ENCODE measurements around the gene CARM1.
"Not testable (repeated sequence)": the region's sequence is repeated elsewhere in the genome, so short reads cannot be mapped to it uniquely, and the experiment has no call there.

CARM1 gene

GRCh38 chr19:10935371-10936059 lies 64.2 kb downstream of the CARM1 start:
- Histone ChIP-seq H3K9me2 (replicated peaks; ENCODE audit: low read depth, low read length) (no peaks in the 10 kb centered on the region), H3K9me3 (ENCODE audit: insufficient read depth, low read depth, low read length) (no peaks in the 10 kb centered on the region), H3K27me3 (ENCODE audit: insufficient read depth, low read length, poor library complexity, severe bottlenecking) (no peaks in the 10 kb centered on the region), H3K4me3 (ENCODE audit: low read length, poor library complexity, severe bottlenecking) (no peak overlapping the region), H3K36me3 (ENCODE audit: insufficient read depth, low read length) (no peaks in the 10 kb centered on the region), H3K9ac (ENCODE audit: low read depth, low read length, poor library complexity, severe bottlenecking) (no peak overlapping the region), H2AFZ (ENCODE audit: low read length) (no peak overlapping the region), H3F3A (ENCODE audit: low read depth) (no peaks in the 10 kb centered on the region; the same call in 1 of the 2 replicates), H3K4me1 (ENCODE audit: insufficient read depth, low read length, poor library complexity, severe bottlenecking) (peaks cover 13% of the 10 kb centered on the region), H3K79me2 (ENCODE audit: insufficient read depth, low read length) (peaks cover 17% of the 10 kb centered on the region), H4K20me1 (ENCODE audit: insufficient read depth, low read length, poor library complexity, severe bottlenecking) (no peaks in the 10 kb centered on the region), H3K4me2 (ENCODE audit: low read depth, low read length, poor library complexity, severe bottlenecking) (no peak overlapping the region)
- TF ChIP-seq CTCF (conservative IDR thresholded peaks at IDR 0.05; ENCODE audit: low read length) (no peak), EZH2phosphoT487 (IDR thresholded peaks at IDR 0.05; ENCODE audit: borderline replicate concordance) (no peak)

GRCh38 chr19:10936661-10937084 lies 65.3 kb downstream of the CARM1 start:
- Histone ChIP-seq H3K27me3 (ENCODE audit: insufficient read depth, low read length, poor library complexity, severe bottlenecking) (no peaks in the 10 kb centered on the region), H3K4me3 (ENCODE audit: low read length, poor library complexity, severe bottlenecking) (peak overlapping the region; percentile 46), H3K9ac (ENCODE audit: low read depth, low read length, poor library complexity, severe bottlenecking) (peak overlapping the region; percentile 56), H3K4me2 (ENCODE audit: low read depth, low read length, poor library complexity, severe bottlenecking) (peak overlapping the region; percentile 35), H2AFZ (ENCODE audit: low read length) (peak overlapping the region; percentile 91), H3K4me1 (ENCODE audit: insufficient read depth, low read length, poor library complexity, severe bottlenecking) (peaks cover 13% of the 10 kb centered on the region), H4K20me1 (ENCODE audit: insufficient read depth, low read length, poor library complexity, severe bottlenecking) (no peaks in the 10 kb centered on the region), H3K9me2 (replicated peaks; ENCODE audit: low read depth, low read length) (no peaks in the 10 kb centered on the region), H3F3A (ENCODE audit: low read depth) (no peaks in the 10 kb centered on the region; the same call in 1 of the 2 replicates), H3K9me3 (ENCODE audit: insufficient read depth, low read depth, low read length) (no peaks in the 10 kb centered on the region), H3K36me3 (ENCODE audit: insufficient read depth, low read length) (no peaks in the 10 kb centered on the region), H3K79me2 (ENCODE audit: insufficient read depth, low read length) (peaks cover 10% of the 10 kb centered on the region; the same call in 1 of the 2 replicates)
- TF ChIP-seq CTCF (conservative IDR thresholded peaks at IDR 0.05; ENCODE audit: low read length) (peak; percentile 63), EZH2phosphoT487 (IDR thresholded peaks at IDR 0.05; ENCODE audit: borderline replicate concordance) (no peak)

- H3K9me3 ChIP-seq (ENCODE audit: insufficient read depth, low read depth, low read length); H3K4me3 ChIP-seq (ENCODE audit: low read length, poor library complexity, severe bottlenecking); H3K27me3 ChIP-seq (ENCODE audit: insufficient read depth, low read length, poor library complexity, severe bottlenecking); H4K20me1 ChIP-seq (ENCODE audit: insufficient read depth, low read length, poor library complexity, severe bottlenecking); H3K9me2 ChIP-seq (replicated peaks; ENCODE audit: low read depth, low read length); H3K4me2 ChIP-seq (ENCODE audit: low read depth, low read length, poor library complexity, severe bottlenecking); H2AFZ ChIP-seq (ENCODE audit: low read length); H3K79me2 ChIP-seq (ENCODE audit: insufficient read depth, low read length); H3F3A ChIP-seq (ENCODE audit: low read depth); H3K9ac ChIP-seq (ENCODE audit: low read depth, low read length, poor library complexity, severe bottlenecking); H3K36me3 ChIP-seq (ENCODE audit: insufficient read depth, low read length): not testable (repeated sequence)
- peaks cover 13% of the 10 kb centered on the region for H3K4me1 ChIP-seq (ENCODE audit: insufficient read depth, low read length, poor library complexity, severe bottlenecking)
Measured at GRCh38 chr19:10941649-10942048, 70.3 kb downstream of the CARM1 start.

- not testable (repeated sequence) for H3K9me2 ChIP-seq (replicated peaks; ENCODE audit: low read depth, low read length); H4K20me1 ChIP-seq (ENCODE audit: insufficient read depth, low read length, poor library complexity, severe bottlenecking); H3K4me3 ChIP-seq (ENCODE audit: low read length, poor library complexity, severe bottlenecking); H3K9ac ChIP-seq (ENCODE audit: low read depth, low read length, poor library complexity, severe bottlenecking); H3K9me3 ChIP-seq (ENCODE audit: insufficient read depth, low read depth, low read length); H3F3A ChIP-seq (ENCODE audit: low read depth); H3K36me3 ChIP-seq (ENCODE audit: insufficient read depth, low read length); H3K4me2 ChIP-seq (ENCODE audit: low read depth, low read length, poor library complexity, severe bottlenecking); H3K27me3 ChIP-seq (ENCODE audit: insufficient read depth, low read length, poor library complexity, severe bottlenecking); H3K79me2 ChIP-seq (ENCODE audit: insufficient read depth, low read length); H2AFZ ChIP-seq (ENCODE audit: low read length)
- H3K4me1 ChIP-seq (ENCODE audit: insufficient read depth, low read length, poor library complexity, severe bottlenecking), result peaks cover 11% of the 10 kb centered on the region
Measured at GRCh38 chr19:10943412-10943811, 72.1 kb downstream of the CARM1 start.
